CD4-positive, alpha-beta T cell treated with Interleukin-1 beta for 1 hour (primary cell): ENCODE results near the gene AIMP2.
"Not testable (repeated sequence)": the region's sequence is repeated elsewhere in the genome, so short reads cannot be mapped to it uniquely, and the experiment has no call there.

Source experiments
- DNase-seq, 2 donors: peaks; one replicate each; pipeline ENCODE4 v3.0.0-alpha.2; 2020 to 2022

The AIMP2 gene

DNA sequence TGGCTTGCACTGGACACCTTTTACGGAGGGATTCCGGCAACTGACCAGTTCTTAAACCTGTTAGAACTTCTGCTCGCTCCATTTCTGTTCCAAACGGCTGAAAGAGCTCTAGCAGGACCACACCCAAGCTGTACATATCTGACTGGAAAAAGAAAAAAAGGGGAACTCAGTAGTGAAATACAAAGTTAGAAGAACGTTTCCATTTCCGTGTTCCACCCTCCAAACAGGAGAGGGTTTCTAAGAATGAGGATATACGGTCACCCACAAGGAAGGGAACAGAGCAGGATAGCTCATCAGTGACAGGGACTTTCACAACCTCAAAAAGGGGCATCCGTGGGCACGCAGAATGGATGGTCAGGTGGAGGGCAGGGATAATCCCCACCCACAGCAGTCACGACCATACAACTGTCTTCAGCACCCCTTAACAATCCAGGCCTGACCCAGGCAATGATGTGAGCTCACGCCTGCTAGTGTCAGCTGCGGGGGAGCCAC lies 17.8 kb downstream of the AIMP2 start:
- peak in 1 of 2 donors; percentile 10 for DNase-seq

DNA sequence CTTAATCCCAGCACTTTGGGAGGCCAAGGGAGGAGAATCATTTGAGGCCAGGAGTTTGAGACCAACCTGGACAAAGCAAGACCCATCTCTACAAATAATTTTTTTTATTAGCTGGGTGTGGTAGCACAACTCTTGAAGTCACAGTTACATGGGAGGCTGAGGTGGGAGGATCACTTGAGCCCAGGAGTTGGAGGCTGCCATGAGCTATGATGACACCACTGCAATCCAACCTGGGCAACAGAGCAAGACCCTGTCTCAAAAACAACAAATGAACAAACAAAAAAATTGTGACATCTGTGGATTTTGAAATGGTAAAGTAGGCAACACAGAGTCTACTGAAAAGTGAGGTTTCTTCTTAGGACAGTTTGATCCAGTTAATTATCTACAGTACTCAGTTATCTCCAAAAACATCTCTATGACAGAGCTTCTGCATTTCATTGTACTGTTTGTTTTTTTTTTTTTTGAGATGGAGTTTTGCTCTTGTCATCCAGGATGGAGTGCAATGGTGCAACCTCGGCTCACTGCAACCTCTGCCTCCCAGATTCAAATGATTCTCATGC lies 18.8 kb downstream of the AIMP2 start:
- no peak for DNase-seq

DNA sequence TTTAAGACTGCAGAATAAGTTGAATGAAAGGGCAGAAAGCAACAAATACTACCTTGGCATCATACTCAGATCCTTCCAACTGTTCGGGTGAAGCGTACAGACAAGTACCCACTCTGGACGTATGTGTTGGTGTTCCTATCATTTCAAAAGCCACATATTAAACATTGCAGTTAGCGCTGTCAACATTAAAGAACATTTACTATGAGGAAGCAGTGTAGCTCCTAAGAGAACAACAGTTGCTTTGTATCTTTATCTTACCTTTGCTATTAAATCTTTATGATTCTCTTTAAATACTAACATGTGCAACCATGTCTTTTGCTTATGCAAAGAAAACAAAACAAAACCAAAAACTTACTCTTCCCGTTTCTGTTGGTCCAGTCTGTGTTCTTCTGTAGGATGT lies 19.5 kb downstream of the AIMP2 start:
- no peak for DNase-seq

DNA sequence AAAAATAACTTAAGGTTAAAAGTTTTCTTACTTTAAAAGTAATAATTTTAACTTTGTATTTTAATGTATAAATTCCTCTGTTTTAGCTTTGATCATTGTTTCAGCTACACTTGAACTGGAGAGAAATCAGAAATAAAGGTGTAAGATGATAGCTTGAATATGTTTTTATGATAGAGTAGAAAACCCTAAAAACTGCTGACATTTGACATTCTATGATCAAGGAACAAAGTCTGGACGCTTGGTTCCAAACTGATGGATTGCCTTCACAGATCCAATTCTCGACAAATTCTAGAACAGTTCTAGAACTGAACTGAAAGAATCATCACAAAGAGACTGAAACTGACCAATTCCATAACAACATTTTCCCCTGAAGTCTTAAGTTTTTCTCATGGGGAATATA lies 21.9 kb downstream of the AIMP2 start, which contains the start of gene ANKRD61:
TSS of gene ANKRD61 (plus strand) at position 389 of the 400 bp plus-strand sequence. CDS start at position 389, 0 bp downstream.
- no peak for DNase-seq

DNA sequence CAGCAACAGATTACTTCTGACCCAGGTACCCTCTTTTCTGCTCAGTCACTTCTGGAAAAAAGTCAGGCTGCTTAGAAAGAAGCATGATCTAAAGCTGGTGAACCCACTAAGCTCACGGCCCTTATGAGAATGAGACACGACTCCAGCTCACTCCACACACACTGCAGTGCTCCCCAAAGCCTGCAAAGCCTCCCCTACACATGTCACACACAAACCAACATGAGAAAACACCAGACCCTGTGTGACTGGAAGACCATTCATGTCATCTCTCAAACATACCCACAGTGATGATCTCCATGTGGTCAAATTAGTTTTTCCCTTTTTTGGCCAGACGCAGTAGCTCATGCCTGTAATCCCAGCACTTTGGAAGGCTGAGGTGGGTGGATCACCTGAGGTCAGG lies 22.5 kb downstream of the AIMP2 start:
- no peak for DNase-seq

DNA sequence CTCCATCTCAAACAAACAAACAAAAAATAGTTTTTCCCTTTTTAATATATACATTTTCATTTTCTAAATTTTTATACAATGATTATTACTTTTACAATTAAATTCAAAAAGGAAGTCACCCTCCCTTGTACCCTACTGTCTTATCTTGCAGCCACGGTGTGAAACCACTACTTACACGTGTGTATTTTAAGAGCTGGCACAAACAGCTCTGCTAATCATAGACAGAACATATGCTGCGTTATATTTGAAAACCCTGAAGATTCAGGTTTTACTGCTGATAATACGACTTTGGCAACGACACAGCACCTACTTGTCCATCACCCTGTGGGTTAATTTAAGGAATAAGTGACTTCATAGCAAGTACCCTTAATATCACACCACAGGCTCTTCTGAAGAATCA lies 23.1 kb downstream of the AIMP2 start:
- peak in 1 of 2 donors; percentile 12 for DNase-seq

DNA sequence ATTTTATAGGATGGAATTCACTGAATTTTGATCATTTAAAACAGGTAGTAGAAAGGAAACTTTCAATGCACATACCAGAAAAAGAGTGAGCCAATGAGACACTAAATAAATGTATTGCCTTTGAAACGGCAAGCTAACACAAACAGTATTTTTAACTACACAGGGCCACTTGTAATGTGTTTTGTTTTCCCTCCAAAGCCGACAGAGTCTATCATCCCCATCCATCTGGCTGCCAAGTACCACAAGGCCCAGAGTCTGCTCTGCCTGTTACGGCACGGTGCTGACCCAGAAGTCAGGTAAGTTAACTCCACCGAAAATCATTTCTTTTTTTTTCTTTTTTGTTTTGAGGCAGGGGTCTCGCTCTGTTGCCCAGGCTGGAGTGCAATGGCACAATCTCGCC lies 23.6 kb downstream of the AIMP2 start:
- no peak for DNase-seq

DNA sequence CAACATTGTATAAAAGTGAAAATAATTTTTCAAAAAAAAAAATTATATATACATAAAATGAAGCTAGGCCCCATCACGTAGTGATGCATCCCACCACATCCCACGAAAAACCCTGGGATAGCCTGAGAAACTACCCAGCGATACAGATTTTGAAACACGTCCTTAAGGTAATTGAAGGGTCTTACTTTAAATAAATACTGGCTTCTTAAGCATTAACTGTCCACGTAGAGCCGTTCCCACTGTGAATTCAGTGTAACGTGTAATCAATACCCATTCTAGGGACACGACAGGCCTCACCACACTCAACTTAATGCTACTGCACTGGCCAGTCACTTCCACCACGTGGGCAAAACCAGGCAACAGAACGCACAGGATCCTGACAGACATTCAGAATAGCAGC lies 26.1 kb downstream of the AIMP2 start:
- DNase-seq, result no peak

DNA sequence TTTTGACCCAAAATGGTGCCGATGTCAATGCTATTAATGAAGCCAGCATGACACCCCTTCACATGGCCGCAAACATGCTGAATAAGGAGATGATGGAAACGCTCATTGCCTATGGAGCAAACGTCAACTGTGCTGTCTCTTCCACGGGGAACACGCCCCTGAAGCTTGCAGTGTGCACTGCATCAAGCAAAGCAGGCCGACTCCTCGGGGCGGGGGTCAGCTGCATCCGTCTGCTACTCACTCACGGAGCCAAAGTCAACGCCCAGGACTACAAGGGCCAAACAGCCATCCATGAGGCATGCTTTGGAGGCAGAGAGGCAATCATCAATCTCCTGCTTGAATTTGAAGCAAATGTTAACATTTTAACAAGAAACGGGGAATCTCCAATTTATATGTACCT lies 26.6 kb downstream of the AIMP2 start:
- DNase-seq, result no peak

DNA sequence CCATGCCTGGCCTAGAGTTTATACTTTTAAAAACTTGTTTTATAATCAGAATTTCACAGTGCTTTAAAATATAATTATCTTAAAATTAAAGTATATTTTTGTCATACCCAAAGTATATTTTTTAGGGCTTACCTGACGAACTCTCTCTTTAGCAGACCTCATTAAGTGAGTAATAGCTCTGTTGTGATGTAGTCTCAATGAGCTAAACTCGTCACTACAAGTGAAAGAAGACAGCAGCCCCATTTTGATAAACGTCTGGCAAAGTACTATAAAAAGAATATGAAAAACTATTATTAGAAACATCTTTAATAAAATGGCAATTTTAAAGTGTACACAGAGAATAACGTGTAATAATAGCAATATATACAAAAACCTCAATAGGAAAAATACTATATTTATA lies 40.7 kb downstream of the AIMP2 start:
- no peak for DNase-seq

DNA sequence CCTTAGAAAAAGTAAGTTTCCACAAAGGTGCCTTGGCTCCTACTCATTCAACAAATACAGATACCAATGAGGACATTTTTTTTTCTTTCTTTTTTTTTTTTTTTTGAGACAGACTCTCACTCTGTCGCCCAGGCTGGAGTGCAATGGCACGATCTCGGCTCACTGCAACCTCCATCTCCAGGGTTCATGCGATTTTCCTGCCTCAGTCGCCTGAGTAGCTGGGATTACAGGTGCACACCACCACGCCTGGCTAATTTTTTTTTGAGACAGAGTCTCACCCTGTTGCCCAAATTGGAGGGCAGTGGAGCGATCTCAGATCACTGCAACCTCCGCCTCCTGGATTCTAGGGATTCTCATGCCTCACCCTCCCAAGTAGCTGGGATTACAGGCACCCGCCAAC lies 42.1 kb downstream of the AIMP2 start:
- not testable (repeated sequence) for DNase-seq

DNA sequence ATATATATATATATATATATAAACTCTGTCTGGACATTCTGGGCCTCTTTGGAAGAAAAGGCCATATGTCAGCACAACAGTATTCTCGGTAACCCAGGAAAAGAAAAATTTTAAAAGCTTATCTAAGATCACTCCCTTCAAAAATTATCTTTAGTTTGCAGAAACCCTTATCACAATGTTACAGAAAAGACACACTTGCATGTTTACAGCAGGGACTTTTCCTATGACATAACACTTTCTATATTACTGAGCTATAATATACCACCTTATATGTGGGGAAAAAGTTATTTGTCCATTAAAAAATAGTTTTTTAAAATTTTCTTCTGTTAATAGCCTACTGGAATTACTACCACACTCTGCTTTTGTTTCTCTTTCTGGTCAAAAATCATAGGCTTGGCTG lies 47.5 kb downstream of the AIMP2 start:
- DNase-seq, result no peak

DNA sequence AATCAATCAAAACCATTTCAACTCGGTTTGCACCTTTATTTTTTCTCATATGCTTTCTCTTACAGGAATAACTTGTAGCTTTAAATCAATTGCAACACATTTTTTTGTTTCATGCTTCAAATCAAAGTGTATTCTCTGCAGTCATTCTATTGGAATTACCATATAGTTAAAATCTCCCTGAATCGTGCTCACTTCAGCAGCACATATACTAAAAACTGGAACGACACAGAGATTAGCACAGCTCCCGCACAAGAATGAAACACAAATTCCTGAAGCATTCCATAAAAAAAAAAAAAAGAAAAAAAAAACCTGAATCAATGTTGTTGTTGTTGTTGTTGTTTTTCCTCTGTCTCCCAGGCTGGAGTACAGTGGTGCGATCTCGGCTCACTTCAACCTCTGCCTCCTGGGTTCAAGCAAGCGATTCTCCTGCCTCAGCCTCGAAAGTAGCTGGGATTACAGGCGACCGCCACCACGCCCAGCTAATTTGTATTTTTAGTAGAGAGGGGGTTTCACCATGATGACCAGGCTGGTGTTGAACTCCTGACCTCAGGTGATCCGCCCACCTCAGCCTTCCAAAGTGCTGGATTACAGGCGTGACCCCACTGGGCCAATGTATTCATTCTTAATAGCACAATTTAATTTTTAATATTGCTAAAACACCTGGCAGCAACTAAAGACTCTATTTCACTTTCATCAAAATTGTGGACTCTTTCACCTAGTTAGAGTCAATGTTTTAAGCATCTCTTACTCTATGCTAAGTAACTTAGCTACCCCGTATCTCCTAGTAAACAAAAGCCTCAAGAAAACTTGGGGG lies 48.5 kb downstream of the AIMP2 start:
- no peak for DNase-seq

DNA sequence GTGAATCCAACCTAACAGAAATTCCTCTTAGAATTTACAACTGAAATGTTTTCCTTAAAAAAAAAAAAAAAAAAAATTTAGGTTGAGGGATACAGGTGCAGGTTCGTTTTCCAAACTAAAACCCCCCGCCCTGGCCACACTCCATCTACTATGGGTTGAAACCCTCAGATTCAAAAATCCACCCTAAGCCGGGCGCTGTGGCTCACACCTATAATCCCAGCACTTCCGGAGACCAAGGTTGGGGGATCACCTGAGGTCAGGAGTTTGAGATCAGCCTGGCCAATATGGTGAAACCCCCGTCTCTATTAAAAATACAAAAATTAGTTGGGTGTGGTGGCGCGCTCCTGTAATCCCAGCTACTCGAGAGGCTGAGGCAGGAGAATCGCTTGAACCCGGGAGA lies 50.9 kb downstream of the AIMP2 start:
- DNase-seq, result not testable (repeated sequence)

DNA sequence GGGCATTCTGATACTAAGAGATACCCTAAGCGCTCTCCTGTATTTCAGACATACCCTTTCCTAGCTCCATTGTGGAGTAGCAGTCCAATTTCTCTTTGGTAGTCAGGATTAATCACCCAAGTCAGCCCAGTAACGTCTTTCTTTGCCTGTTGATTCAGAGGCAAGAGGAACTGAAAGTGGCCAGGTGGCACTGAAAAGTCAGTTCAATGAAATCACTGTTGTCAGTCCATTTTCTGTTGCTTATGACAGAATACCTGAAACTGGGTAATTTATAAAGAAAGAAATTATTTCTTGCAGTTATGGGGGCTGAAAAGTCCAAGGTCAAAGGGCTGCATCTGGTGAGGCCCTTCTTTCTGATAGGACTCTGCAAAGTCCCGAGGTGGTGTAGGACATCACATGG lies 62.3 kb downstream of the AIMP2 start:
- DNase-seq, result peak in 1 of 2 donors; percentile 38
